KBM-7 (cell line): ENCODE data around the gene DNM1.

ENCODE experiments used
- DNase-seq: peaks from one replicate; pipeline ENCODE4 v3.0.0-alpha.2; 2015
- in situ Hi-C: fragments of 300-500 bp; cut with MboI; formaldehyde crosslinking; loops from 2 replicates; pipeline ENCODE4 v1.14.3; 2020; ENCODE audit warnings: low sequenced_read_pairs, low pct_unique_long_range_greater_than_20kb, mixed read lengths

Gene DNM1

DNA sequence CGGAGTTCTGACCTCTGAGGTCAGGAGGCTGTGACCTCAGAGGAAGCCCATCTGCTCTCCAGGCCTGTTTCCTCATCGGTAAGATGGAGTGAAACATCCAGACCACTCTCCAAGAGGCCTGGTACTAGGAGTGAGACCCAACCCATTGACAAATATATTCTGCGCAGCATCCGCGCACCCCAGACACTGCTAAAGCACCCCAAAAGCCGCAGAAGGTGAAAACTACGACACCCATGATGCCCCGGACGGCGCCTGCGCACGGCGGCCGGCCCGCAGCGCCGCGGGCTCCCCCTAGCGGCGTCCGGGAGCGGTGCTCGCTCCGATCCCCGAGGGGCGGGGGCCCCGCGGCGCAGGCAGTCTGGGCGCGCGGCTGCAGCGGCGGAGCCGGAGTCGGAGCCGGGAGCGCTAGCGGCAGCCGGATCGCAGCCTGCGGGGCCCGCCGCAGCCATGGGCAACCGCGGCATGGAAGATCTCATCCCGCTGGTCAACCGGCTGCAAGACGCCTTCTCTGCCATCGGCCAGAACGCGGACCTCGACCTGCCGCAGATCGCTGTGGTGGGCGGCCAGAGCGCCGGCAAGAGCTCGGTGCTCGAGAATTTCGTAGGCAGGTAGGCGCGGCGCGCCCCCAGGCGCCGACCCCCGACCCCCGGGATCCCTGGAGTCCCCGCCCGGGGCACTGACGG is at the start of gene DNM1:
DNM1 (plus strand) TSS at position 356 of the 683 bp plus-strand sequence; CDS start at position 448, 92 bp downstream.
- peak; percentile 73 for DNase-seq
- in situ Hi-C loops, result no loop called here

- DNase-seq, result no peak
- in situ Hi-C loops, result no loop called here
Measured at GRCh38 chr9:128153947-128154695, 49.1 kb upstream of the DNM1 start.

GRCh38 chr9:128155736-128156500 is 47.3 kb upstream of the DNM1 start:
- in situ Hi-C loops, result no loop called here
- DNase-seq, result no peak

- peak; percentile 94 for DNase-seq
- in situ Hi-C loops, result no loop called here
Measured at GRCh38 chr9:128159522-128159783, 43.7 kb upstream of the DNM1 start.

- DNase-seq, result peak; percentile 91
- in situ Hi-C loops, result no loop called here
Measured at GRCh38 chr9:128159784-128160602, 43.2 kb upstream of the DNM1 start, which contains the start of gene BBLN. Gene BBLN (plus strand): TSS chr9:128160265. CDS start chr9:128160408, 143 bp downstream.

DNA sequence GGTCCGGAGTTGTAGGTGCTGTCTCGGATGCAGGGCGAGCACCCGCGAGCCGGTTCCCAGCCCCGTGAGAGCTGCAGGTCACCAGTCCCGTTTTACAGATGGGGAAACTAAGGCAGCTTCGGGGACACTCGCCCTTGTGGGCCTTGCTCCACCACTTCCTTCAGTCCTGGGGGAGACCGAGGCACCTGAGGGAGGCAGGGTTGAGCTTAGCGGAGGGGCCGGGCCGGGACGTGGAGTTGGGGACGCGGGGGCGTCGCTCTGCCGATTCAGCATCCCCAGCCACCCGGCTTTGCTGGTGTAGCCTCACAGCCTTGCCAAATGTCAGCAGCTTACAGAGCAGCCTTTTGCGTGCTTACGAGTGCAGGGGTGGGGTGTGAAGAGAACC is 42.6 kb upstream of the DNM1 start:
- in situ Hi-C loops, result no loop called here
- DNase-seq, result peak; percentile 37

DNA sequence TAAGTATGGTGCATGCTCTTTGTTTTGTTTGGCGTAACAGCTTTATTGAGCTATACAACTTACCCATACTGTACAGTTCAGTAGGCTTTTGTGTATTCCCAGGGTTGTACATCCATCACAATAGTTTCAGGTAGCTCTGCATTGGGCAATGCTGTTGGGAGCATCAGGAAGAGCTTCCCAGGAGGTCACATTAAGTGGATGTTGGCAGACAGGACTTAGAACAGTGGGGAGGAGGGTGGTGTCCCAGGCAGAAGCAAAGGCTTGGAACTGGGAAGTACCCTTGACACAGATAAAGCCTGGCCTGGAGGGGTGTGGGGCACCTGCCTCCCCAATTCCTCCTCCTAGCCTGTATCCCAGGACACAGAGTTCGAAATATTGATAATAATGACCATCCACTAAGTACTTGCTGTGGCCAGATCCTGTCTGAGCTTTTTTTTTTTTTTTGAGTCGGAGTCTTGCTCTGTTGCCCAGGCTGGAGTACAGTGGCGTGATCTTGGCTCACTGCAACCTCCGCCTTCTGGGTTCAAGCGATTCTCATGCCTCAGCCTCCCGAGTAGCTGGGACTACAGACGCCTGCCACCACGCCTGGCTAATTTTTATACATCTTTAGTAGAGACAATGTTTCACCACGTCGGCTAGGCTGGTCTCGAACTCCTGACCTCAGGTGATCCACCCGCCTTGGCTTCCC is 41.8 kb upstream of the DNM1 start:
- in situ Hi-C loops, result no loop called here
- no peak for DNase-seq

- no peak for DNase-seq
- in situ Hi-C loops, result no loop called here
Measured at GRCh38 chr9:128162215-128163026, 40.8 kb upstream of the DNM1 start.

DNA sequence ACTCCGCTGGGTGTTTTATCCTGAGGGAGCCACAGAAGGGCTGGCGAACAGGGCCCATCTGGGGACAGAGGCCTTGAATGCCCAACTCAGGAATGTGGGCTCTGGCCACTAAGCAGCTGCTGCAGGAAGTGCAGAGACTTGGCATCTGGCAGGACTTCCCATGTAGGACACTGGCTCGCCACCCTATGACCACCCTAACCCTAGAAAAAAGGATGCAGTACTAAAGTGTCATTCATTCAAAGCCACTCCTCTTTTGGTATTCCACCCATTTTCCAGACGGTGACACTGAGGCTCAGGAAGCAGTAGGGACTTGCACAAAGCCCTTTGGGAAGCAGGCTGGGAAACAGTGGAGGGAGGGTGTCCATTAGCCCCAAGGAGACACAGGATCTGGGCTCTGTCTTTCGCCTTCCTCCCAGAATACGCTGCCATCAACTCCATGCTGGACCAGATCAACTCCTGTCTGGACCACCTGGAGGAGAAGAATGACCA is 40.1 kb upstream of the DNM1 start:
- in situ Hi-C loops, result no loop called here
- no peak for DNase-seq

- no peak for DNase-seq
- in situ Hi-C loops, result no loop called here
Measured at GRCh38 chr9:128163523-128164306, 39.5 kb upstream of the DNM1 start.

- in situ Hi-C loops, result no loop called here
- DNase-seq, result no peak
Measured at GRCh38 chr9:128164307-128164885, 38.8 kb upstream of the DNM1 start.

- no peak for DNase-seq
- in situ Hi-C loops, result no loop called here
Measured at GRCh38 chr9:128166169-128166568, 37.0 kb upstream of the DNM1 start.

DNA sequence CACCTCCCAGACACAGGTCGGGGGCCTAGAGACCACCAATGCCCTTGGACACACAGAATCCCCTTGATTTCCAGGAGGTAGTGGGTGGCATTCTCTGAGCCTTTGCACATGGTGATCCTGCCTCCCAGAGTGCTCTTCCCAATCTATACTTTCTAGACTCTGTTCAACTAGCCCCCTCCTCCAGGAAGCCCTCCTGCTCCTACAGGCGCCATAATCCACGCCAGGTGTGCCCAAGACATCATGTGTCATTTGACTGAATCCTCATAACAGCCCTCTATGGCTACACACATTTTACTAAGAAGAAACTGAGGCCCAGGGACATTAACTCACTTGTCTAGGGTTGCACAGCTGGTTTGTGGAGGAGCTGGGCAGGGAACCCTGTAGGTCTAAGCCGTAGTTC is 36.0 kb upstream of the DNM1 start:
- in situ Hi-C loops, result no loop called here
- no peak for DNase-seq

- in situ Hi-C loops, result no loop called here
- DNase-seq, result no peak
Measured at GRCh38 chr9:128168731-128169308, 34.4 kb upstream of the DNM1 start.

DNA sequence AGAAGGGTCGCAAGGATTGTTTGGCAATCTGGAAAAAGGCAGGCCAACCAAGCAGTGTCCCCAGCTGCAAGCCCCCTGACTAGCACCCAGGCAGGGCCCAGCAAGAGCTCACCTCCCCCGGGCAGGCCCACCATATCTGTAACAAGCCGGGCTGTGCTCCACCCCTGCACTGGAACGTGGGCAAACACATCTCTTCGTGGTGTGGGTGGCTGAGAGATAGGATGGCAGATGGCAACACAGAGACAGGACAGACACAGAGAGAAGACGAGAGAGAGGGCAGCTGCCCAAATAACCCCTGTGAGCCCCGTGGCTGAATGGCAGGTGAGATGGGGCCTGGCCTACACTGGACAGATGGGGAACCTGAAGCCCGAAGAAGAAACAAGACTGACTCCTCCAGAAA is 33.7 kb upstream of the DNM1 start:
- no peak for DNase-seq
- in situ Hi-C loops, result no loop called here

DNA sequence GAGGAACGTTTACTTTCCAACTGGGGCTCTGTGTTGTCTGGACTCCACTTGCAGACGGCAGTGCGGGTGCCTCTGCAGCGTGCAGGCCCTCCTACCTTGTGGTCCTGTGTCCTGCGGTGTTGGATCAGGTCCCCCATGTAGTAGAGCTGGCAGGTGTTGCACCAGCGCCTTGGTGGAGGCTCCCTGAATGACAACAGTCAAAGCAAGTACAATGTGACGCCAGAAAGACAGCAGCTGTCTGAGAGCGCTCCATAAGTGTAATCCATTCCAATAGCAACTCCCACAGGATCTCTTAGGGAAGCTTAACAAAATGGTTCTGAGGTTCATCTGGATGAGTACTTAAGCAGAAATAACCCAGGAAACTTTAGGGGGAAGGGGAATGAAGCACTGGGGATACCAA is 33.3 kb upstream of the DNM1 start:
- in situ Hi-C loops, result no loop called here
- DNase-seq, result no peak

- in situ Hi-C loops, result no loop called here
- DNase-seq, result no peak
Measured at GRCh38 chr9:128174062-128174461, 29.1 kb upstream of the DNM1 start.
